K562 (cell line): ENCODE data around the gene NEMP1. TPM values are rescaled to one million over a fixed set of nuclear protein-coding genes. Genes with fewer than 3 reads are reported as not detected.
A peak's percentile ranks its signal among the peaks of the same experiment; 100 is the strongest.

Experiments used
- ADNP ChIP-seq: fragments of 200-800 bp; sonication (Bioruptor generic); IDR thresholded peaks from 2 replicates; pipeline ENCODE4 v1.6.1; 2016; ENCODE audit warnings: missing genetic modification characterization, missing compliant biosample characterization
- ATF1 ChIP-seq, 2 experiments: fragments of 450-650 bp in 1 of 2; IDR thresholded peaks; 2 replicates each; pipeline ENCODE4 v1.6.1; 2016; ENCODE audit warnings: missing compliant biosample characterization in 1 of 2, missing genetic modification characterization in 1 of 2
- BACH1 ChIP-seq: fragments of 200-800 bp; sonication (Bioruptor generic); IDR thresholded peaks from 2 replicates; pipeline ENCODE4 v1.6.1; 2016; ENCODE audit warnings: missing genetic modification characterization, missing compliant biosample characterization
- DEAF1 ChIP-seq: fragments of 450-650 bp; formaldehyde crosslinking; IDR thresholded peaks from 2 replicates; pipeline ENCODE4 v1.4.0; 2020; ENCODE audit warnings: mild to moderate bottlenecking, moderate library complexity
- HINFP ChIP-seq: fragments of 450-650 bp; conservative IDR thresholded peaks from 2 replicates; pipeline ENCODE4 v1.6.1; 2016; ENCODE audit warnings: missing genetic modification characterization, low read depth, mild to moderate bottlenecking, control low read depth, missing compliant biosample characterization
- KLF10 ChIP-seq: fragments of 250-450 bp; sonication (Bioruptor Pico); IDR thresholded peaks from 2 replicates; pipeline ENCODE4 v1.6.1; 2021; ENCODE audit warnings: matching md5 sums
- KLF16 ChIP-seq: IDR thresholded peaks from 2 replicates; pipeline ENCODE4 v1.6.1; 2016; ENCODE audit warnings: antibody characterized with exemption
- NCOA6 ChIP-seq: fragments of 450-650 bp; IDR thresholded peaks from 2 replicates; pipeline ENCODE4 v1.6.1; 2017; ENCODE audit warnings: mild to moderate bottlenecking
- POLR3G ChIP-seq: IDR thresholded peaks from 2 replicates; pipeline ENCODE4 v1.6.1; 2011; ENCODE audit not compliant: insufficient read length, insufficient replicate concordance; ENCODE audit errors: extremely low read depth
- RB1 ChIP-seq: fragments of 450-650 bp; IDR thresholded peaks from 2 replicates; pipeline ENCODE4 v1.6.1; 2017; ENCODE audit warnings: low read depth, mild to moderate bottlenecking
- RBM17 ChIP-seq: fragments of 200-400 bp; formaldehyde crosslinking; IDR thresholded peaks from 2 replicates; pipeline ENCODE4 v1.6.1; 2017; ENCODE audit warnings: low read depth, mild to moderate bottlenecking, low read length, borderline replicate concordance
- SMAD4 ChIP-seq: fragments of 250-450 bp; sonication (Bioruptor Pico); conservative IDR thresholded peaks from 2 replicates; pipeline ENCODE4 v1.8.0; 2021; ENCODE audit warnings: inconsistent platforms, mild to moderate bottlenecking, moderate library complexity
- TCF15 ChIP-seq: fragments of 250-450 bp; sonication (Bioruptor Pico); IDR thresholded peaks from 2 replicates; pipeline ENCODE4 v1.8.0; 2022; ENCODE audit warnings: moderate library complexity, mild to moderate bottlenecking, inconsistent platforms
- VEZF1 ChIP-seq: fragments of 200-800 bp; sonication (Bioruptor generic); IDR thresholded peaks from 2 replicates; pipeline ENCODE4 v1.6.1; 2017; ENCODE audit warnings: missing genetic modification characterization, missing compliant biosample characterization
- ZNF609 ChIP-seq: sonication (generic); formaldehyde crosslinking; IDR thresholded peaks from 2 replicates; pipeline ENCODE4 v1.8.1; 2023; ENCODE audit warnings: missing genetic modification reagents, mild to moderate bottlenecking, borderline replicate concordance
- polyA plus RNA-seq, 8 experiments: library from polyadenylated mRNA; depleted of rRNA in 4 of 8; stranded (reverse) in 5 of 8; unstranded in 3 of 8; fragments of >200 nt; fragmentation: Nextera tagmentation in 2 of 8; fragmentation: Illumina TruSeq in 1 of 8; extraction: Ambion mirVana in 2 of 8; extraction: Trizol in 1 of 8; gene quantifications; 2 replicates each; pipeline versions ENCODE4 v1.2.1 to v1.2.3, GENCODE V29; 2011 to 2014; ENCODE audit warnings: inconsistent platforms in 1 of 8, missing spikeins in 1 of 8
- total RNA-seq, 7 experiments: library from RNA; depleted of rRNA in 6 of 7; stranded (reverse); fragments of >200 nt in 6 of 7; fragmentation: Illumina TruSeq in 2 of 7; extraction: Trizol in 2 of 7; gene quantifications; 2 replicates each; pipeline versions ENCODE4 v1.2.1 to v1.2.3, GENCODE V29; 2011 to 2021; ENCODE audit warnings: low replicate concordance in 1 of 7

NEMP1 gene
- total and polyA plus RNA-seq, 9 of the 15 experiments (the other 6 are each of a cell fraction or from before 2014, with no cell fraction given) = 9.5 to 82.2 (median 41.2) TPM

GRCh38 chr12:57089271-57090245 is 11.0 kb upstream of the NEMP1 start (continued):
- no peak for TF ChIP-seq ZNF609
- no peak for TF ChIP-seq ATF1 (CRISPR knock-in tag; IDR thresholded peaks at IDR 0.05)
- peak; percentile 45; the same call in 1 of the 2 replicates for TF ChIP-seq ATF1 (tag; IDR thresholded peaks at IDR 0.05)
- TF ChIP-seq VEZF1 (CRISPR knock-in tag) = peak; percentile 76
- TF ChIP-seq NCOA6 = no peak
- no peak for TF ChIP-seq POLR3G
- TF ChIP-seq BACH1 (tag) = no peak
- TF ChIP-seq DEAF1 (CRISPR knock-in tag) = no peak
- 0 out of 2 replicates have a peak, but pooled peaks have one; percentile 35 for TF ChIP-seq SMAD4 (CRISPR knock-in tag)
- no peak for TF ChIP-seq HINFP
- TF ChIP-seq RBM17 = no peak
- no peak for TF ChIP-seq TCF15 (CRISPR knock-in tag)
- TF ChIP-seq RB1 = no peak
- no peak for TF ChIP-seq ADNP (tag)
- peak; percentile 35; the same call in 1 of the 2 replicates for TF ChIP-seq KLF16
- TF ChIP-seq KLF10 (CRISPR knock-in tag) = no peak
